GM15510 (cell line): ENCODE measurements around the gene RINL.

Experiments
- POLR2A ChIP-seq: IDR thresholded peaks from 3 replicates; pipeline ENCODE4 v1.6.1; 2011; ENCODE audit warnings: borderline replicate concordance; ENCODE audit not compliant: insufficient read length; ENCODE audit errors: extremely low read depth

Gene RINL

DNA sequence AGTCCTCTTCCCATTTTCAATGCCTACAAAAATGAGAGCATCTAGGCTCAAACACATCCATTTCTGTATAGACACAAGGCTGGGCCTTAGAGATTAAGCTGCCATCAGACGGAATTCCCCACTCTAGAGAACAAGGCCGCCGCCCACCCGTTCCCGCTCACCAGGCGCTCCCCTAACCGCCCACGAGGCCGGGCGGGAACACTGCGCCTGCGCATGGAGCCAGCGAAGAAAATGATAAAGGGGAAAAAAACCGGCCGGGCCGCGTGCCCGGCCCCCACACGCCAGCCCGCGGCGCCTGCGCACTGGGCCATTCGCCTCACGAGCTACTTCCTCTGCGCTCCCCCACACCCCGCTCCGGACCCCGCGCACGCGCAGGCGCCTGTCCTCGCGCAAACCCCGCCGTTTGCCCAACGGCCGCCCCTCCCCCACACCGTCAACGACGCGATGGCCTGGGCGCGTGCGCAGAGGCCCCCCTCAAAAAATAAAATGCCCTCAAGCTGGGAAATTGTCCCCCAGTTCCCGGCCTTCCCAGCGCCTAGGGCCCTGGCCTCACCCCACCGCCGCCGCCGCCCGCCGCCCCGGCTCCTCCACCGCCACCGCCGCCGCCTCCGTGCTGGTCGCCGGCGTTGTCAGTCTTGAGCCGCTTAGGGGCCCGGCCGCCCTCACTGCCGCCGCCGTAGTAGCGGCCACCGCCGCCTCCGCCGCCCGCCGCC, 28.8 kb downstream of the RINL start:
- TF ChIP-seq POLR2A = peak; percentile 12

DNA sequence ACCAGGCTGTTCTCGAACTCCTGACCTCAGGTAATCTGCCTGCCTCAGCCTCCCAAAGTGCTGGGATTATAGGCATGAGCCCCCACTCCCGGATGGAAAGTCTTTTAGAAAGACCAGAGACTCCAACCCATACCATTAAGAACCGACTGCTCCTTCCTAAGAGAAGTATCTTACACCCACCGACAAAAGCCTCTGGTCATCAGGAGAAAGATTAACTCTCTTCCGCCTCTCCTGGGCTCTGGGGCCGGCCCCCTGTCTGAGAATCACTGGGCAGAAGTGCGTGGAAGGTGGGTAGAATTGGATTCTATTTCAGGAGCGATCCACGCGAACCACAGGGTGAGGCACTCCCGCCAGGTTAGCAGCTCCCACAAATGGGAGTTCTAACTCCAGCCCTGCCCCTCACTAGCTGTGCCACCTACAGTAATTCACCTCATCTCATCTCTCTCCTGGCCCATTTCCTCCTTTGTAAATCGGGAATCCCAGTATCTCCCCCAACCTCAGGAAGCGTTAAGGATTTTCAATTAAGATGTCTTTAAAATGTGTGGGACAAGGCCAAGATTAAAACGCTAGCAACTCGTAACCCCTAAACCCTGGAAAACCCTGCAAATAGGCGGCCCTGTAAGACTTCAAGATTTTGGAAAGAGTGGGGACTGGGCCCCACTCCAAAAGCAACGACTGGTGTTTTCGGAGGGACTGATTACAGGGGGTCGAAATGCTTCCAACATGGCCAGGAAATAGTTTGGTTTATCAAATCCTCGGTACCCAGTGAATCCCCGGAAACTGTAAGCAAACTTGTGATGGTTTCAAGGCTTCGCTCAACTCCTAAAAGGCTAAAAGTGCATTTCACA, 29.6 kb downstream of the RINL start:
- TF ChIP-seq POLR2A = no peak

DNA sequence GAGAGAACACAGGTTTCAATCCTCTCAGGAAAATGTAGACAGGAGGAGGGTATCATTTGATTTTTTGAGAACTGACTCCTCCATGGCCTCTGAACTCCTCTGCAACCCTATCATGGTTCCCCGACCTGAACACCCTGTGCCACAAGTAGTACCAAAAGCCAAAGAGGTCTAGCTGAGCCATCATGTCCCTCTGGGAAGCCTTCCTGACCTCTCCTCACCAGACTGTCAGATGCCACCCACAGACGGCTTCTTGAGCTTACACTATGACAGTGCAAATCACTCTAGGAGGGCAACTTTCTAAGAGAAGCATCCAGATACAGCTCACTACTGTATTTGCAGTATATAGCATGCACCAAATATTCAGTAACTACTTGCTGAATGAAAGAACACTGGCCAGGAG, 32.0 kb downstream of the RINL start:
- TF ChIP-seq POLR2A = no peak

DNA sequence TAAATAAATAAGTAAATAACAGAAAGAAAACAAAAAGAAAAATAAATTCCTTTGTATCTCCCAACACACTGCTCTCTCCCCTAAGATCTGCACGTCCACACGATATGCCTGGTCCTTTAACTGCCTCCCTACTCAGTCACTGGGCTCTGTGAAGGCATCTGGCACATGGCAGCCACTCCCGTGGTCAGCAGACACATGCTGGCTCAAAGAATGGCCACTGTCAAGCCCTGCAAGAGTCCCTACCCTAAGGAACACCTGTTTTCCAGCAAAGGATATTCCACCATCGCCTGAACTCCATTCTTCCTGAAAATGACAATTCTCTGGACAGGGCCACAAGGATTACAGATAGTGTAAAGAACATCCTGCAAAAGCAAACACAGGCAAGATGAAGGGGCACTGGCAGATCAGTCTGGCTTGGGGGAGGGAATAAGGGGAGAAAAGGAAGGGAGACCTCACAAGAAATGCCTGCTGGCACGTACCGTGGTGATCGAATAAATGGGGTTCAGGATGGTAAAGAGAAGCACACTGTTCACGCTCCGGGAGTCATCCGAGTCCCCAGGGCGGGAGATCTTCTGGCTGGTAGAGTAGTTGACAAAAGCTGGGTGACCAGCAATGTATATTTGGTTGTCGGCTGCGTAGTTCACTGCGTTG, 32.6 kb downstream of the RINL start:
- TF ChIP-seq POLR2A = no peak

DNA sequence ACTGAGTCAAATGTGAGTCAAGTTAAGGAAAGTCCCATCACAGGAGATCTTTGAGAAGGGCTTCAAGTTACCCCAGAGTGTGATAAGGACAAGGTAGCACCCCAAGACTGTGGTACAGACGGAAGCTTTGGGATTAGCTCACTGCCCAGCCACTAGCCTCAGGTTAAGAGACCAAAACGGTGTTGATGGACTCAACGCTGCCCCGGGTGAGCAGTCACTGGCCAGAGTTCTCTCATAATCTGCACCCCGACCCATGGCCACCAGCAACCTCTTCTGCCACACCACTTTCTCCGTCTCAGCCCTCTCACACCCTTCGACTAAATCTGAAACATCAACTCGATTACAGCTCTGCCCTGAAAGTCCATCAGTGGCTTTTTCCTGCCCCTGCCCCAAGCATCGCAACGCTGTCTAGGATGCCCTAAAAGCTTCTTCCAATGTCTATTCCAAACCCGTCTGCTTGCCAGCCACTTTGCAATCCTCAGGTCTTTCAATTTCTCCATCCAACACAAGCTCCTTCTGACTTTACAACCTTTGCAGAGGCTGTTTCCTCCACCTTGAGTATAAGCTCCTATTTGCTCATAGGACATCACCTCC, 33.9 kb downstream of the RINL start:
- no peak for TF ChIP-seq POLR2A

DNA sequence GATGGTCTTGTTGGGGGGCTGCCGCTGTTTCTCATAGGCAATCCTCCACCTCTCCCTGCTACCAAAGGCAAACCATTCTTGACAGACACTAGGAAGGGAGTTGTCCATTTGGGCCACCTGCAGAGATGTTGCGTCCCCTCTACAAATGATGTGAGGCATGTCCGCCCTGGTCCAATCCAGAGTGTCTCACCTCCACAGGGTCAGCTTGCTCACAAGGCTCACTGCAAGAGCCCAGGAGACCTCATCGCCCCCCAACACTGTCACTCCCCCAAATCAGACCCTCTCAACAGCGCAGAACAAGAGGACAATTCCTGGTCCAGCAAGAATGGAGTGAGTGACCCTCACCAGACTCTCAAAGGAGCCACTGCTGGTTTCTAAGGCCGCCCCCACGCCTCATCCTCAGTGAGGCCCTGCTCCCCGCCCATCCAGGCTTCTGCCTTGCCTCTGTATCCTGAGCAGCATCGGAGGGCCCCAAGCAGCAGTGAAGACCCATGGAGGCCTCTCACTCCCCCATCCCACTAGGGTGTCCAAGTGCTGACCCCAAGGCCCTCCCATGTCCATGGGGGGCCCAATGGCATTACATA, 34.8 kb downstream of the RINL start:
- no peak for TF ChIP-seq POLR2A

DNA sequence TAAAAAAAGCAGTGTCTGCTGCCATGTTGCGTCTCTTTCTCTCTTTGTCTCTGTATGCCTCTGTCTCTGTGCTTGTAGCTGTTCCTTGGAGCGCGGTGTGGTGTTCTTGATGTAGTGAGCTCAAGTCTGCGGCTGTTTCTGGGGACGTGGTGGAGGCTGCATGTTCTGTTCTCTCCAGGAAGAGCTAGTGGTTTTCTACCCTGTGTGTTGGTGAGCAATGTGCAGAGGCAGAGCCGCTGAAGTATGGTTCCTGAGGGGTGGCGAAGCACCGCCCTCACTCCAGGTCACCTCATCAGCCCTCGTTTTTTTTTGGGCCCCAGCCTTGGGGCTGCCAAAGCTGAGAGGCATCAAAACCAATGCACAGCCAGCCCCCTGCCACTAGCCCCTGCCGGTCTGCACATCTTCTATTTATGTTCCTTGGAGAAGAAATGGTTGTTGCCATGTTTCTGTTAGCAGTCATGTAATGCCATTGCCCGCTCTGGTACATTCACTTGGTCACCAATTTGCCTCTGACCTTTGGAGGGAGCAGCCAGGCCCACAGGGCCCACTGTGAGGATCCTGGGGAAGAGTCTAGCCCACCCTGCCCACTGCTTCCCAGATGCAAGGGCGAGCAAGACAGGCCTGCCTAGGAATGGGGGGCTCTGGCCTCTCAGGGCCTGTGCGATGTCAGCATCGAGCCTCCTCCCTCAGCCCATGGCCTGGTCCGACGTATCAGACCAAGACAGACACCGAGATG, 35.5 kb downstream of the RINL start:
- no peak for TF ChIP-seq POLR2A

DNA sequence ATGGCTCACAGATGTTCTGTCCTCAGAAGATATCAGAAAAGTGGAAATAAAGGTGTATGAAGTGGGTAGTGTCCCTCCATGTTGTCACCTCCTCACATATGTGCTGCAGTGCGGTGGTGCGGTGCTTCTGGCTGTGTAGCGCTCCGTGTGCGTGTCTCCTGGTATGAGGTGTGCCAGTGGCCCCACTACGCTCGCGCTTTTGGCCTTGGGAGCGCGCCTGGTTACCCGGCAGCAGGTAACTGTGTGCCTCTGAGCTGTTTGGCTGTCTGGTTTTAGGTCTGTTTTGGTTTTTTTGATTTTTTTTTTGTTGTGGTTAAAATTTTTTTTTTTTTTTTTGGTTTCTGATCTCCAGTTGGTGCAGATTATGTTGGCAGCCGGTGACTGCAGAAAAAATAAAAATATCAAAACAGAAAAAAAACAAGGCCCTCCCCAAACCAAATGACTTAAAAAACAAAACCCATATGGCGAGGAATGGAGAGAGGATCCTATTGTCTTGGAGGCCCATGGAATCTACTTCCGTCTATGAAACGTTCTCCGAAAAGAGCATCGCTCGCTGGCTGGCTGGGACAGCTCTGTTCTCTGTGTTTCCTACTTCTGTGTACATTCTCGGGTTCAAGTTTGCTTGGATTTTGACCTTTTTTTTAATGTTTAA, 36.2 kb downstream of the RINL start:
- TF ChIP-seq POLR2A = no peak

DNA sequence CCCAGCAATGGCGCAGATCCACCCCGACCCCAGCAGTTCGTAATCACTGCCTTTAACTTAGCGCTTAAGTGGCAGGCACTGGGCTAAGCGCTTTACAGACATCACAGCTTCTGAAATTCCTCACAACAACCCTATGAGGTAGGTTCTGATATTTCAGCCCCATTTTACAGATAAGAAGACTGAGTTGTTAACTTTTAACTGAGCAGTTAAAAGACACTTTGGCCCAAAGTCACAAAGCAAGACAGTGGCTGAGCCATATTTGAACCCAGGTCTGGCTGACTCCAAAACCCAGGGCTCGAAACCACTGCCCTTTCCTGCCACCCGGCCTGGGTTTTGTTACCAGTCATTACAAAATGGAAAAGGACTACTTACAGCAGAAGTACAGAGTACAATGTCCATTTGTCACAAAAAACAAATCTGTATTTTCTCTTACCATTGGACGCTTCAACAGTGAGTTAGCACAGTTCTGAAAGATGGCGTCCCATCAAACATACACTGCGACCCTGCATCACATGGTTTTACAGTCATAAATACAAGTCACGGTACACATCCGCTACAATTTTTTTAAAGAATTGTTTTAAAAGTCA, 36.8 kb downstream of the RINL start:
- TF ChIP-seq POLR2A = no peak

DNA sequence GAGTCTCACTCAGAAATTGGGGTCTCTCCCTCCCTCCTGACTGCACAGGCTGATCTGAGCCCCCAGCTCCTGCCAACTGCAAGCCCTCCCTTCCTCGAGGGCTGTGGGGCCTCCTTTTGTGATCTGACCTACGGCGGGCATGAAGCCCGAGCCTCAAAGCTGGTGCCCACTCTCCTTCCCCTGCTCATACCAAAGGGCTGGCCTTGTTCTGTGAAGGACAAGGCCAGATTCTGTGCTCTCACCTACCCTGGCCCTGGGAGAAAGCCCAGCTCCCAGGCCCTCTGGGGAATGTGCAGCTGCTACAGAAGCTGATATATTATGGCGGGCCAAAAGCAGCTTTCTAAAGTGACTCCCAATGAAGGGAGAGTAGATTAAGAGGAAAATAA, 37.5 kb downstream of the RINL start:
- no peak for TF ChIP-seq POLR2A

DNA sequence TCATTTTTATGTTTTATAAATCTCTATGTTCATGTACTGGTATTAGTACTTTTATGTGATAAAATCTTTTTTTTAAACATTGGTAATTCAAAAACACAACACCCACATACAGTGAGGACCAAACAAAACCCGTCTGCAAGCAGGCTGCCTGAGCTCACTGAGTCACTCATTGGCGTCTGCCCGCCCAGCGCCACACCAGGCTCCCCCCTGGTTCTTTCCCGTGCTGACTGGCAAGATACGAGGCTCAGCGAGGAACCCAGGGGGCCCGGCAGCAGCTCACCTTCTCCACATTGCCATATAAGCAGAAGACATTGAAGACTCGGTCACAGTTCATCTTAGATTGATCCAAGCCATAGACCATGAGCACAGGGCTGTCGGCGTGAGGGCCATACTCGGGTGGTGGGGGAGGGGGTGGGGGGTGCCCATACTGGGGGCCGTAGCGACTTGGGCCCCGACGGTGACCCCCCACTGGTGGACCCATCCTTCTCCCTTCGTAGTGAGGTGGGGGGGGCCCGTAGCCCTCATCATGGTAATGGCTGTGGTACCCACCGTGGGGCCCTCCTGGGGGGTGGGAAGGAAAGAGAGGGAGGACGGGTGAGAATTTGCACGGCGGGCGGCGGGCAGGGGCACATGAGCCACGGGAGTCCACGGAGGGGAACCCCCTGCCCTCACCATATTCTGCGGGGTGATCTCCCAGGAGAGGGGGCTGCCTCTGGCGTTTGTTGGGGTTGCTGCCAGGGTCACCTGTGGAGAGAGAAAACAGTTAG, 38.1 kb downstream of the RINL start:
- TF ChIP-seq POLR2A = no peak

DNA sequence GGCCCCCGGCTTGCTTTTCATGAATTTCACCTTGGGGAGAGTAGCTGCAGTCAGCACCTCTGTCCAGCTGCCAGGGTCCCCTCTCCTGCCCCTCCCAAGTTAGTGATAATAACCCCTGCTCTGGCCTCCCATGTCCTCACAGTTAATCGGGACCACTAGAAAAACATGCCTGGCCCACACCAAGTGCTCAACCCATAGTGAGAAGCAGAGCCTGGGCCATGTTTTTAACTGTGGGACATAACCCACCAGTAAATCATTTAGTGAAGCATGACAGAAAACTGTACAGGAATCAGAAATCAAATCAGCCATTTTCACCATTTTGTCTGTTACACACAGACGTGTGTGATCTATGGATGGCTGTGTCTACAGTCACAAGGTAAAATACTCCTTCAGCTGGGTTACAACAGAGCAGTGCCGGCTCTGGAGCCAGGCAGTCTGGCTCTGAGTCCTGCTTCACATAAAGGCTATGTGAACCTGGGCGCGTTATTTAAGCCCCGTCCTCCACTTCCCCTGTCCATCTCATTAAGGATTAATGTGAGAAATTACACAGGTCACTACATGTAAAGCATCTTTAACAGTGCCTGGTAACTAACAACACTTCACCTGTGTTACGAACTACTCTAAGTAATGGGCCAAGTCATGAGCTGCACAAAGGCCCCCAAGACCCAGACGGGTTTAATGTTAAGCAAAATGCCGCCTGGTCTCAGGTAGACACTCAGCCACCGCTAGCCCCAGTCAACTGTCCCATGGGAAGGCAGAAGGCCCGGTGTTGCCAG, 38.9 kb downstream of the RINL start:
- TF ChIP-seq POLR2A = no peak

DNA sequence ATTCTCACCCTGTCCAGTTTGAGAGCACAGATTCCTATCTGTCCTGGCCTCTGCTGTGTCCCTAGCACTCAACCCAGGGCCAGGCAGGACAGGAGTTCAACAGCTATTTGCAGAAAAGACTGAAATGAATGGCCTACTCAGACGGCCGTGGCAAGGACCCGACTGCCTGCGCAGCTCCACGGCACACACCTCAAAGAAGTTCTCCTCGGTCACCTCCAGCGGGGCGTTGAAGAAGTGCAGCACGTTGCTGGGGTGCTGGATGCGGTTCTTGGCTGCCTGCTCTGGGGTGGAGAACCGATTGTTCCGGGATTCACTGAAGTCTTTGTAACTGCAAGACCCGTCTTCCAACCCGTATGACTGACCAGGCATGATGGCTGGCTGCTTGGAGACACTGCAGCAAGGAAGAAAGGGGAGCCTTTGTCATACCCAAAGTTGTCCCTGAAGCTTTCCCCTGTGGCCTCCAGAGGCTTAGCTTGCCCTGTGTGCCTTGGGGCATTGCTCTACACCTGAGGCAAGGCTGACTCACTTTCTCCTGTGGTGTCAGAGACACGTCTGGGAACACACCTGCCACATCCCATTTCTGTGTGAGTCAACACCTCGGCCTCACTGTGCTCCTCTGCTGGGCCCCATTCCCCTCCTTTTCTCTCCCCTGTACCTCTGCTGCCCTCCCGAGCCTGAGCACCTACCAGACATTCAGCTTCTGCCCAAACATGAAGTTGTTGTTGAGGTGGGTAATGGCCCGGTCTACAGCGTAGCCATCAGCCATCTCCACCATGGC, 39.7 kb downstream of the RINL start:
- no peak for TF ChIP-seq POLR2A
